ENCODE results near the gene DDX3X.

GRCh38 chrX:41397768-41398167 is 63.8 kb downstream of the DDX3X start:
- no peak for TF ChIP-seq EP300 (conservative IDR thresholded peaks at IDR 0.05; ENCODE audit: poor library complexity, severe bottlenecking)
- no peak for TF ChIP-seq CTCF (IDR thresholded peaks at IDR 0.05; ENCODE audit: poor library complexity, severe bottlenecking)
- TF ChIP-seq POLR2AphosphoS5 (IDR thresholded peaks at IDR 0.05): no peak
- TF ChIP-seq EZH2 (IDR thresholded peaks at IDR 0.05; ENCODE audit: borderline replicate concordance, insufficient read depth, low read length, poor library complexity, severe bottlenecking): no peak
- TF ChIP-seq SMC3 (conservative IDR thresholded peaks at IDR 0.05; ENCODE audit: poor library complexity): no peak
- no peak for TF ChIP-seq TAF1 (IDR thresholded peaks at IDR 0.05; ENCODE audit: low read depth)
- no peak for TF ChIP-seq RAD21 (conservative IDR thresholded peaks at IDR 0.05)
- TF ChIP-seq REST (IDR thresholded peaks at IDR 0.05; ENCODE audit: borderline replicate concordance): no peak
- TF ChIP-seq MXI1 (conservative IDR thresholded peaks at IDR 0.05; ENCODE audit: poor library complexity, severe bottlenecking): no peak
